Suprapubic skin (tissue), 3 donors: ENCODE measurements around the gene DNAH17.

Experiments used
- EP300 ChIP-seq: sonication (generic); formaldehyde crosslinking; IDR thresholded peaks from one replicate; pipeline ENCODE4 v1.6.1; 2017; ENCODE audit warnings: antibody characterized with exemption
- POLR2A ChIP-seq, 2 donors: fragments of 450-650 bp; IDR thresholded peaks; one replicate each; pipeline ENCODE4 v1.6.1; 2017; ENCODE audit warnings: antibody characterized with exemption in 2 of 2, mild to moderate bottlenecking in 2 of 2, moderate library complexity in 2 of 2
- TF ChIP-seq, protein P1 (sequence below), 2 donors: fragments of 200-600 bp in 1 of 2; fragments of 450-650 bp in 1 of 2; sonication (generic) in 1 of 2; IDR thresholded peaks; one replicate each; pipeline ENCODE4 v1.5.1; 2016 to 2019; ENCODE audit warnings: antibody characterized with exemption in 2 of 2, mild to moderate bottlenecking in 1 of 2, moderate library complexity in 1 of 2

DNA sequence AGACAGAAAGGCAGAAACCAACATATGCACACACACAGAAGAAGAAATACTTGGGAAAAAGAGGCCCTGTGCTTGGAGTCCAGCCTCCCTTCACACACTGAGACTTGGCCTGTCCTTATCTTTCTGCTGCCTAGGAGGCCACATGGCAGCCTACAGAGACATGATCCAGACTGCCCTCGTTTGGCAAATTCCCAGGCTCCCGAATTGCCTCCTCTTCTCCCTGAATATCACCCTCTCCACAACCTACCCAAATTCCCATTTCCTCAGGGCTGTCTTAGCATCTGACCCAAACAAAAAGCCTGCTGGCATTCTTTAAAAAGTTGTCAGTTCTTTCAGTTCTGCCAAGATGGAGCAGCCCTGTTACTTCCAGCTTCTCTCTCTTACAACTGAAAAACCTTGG lies 59.8 kb downstream of the DNAH17 start:
- TF ChIP-seq, protein P1, sequence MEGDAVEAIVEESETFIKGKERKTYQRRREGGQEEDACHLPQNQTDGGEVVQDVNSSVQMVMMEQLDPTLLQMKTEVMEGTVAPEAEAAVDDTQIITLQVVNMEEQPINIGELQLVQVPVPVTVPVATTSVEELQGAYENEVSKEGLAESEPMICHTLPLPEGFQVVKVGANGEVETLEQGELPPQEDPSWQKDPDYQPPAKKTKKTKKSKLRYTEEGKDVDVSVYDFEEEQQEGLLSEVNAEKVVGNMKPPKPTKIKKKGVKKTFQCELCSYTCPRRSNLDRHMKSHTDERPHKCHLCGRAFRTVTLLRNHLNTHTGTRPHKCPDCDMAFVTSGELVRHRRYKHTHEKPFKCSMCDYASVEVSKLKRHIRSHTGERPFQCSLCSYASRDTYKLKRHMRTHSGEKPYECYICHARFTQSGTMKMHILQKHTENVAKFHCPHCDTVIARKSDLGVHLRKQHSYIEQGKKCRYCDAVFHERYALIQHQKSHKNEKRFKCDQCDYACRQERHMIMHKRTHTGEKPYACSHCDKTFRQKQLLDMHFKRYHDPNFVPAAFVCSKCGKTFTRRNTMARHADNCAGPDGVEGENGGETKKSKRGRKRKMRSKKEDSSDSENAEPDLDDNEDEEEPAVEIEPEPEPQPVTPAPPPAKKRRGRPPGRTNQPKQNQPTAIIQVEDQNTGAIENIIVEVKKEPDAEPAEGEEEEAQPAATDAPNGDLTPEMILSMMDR (IDR thresholded peaks at IDR 0.05): no peak
- TF ChIP-seq EP300 (no peak), POLR2A (IDR thresholded peaks at IDR 0.05) (no peak)
